NCI-H2196 treated with DMSO at 0.1 percent for 48 hours (cell line): ENCODE data around the gene VWC2.

Experiments used
- DNase-seq: peaks from one replicate; lab custom pipeline; 2025; ENCODE audit not compliant: unreplicated experiment; lab: John Stamatoyannopoulos, UW

Gene VWC2

GRCh38 chr7:49931627-49932026 is 158.2 kb downstream of the VWC2 start:
- no peak for DNase-seq

- DNase-seq = no peak
Measured at GRCh38 chr7:49937608-49938007, 164.2 kb downstream of the VWC2 start.
